ENCODE data around the gene ZBTB40.

- no peak for TF ChIP-seq CTCF (IDR thresholded peaks at IDR 0.05; ENCODE audit: low read length)
- TF ChIP-seq EZH2 (optimal IDR thresholded peaks at IDR 0.05; ENCODE audit: low read depth, low read length), result no peak
Measured at GRCh38 chr1:22553991-22554522, 102.4 kb downstream of the ZBTB40 start.
